Stromal cell of bone marrow (primary cell): Measurements from ENCODE around the gene ZNF492.
"Not testable (repeated sequence)": the region's sequence is repeated elsewhere in the genome, so short reads cannot be mapped to it uniquely, and the experiment has no call there.

Experiments
- DNase-seq: peaks from one replicate; pipeline ENCODE4 v3.0.0-alpha.2; 2012; ENCODE audit warnings: low read depth

ZNF492 gene

GRCh38 chr19:22633706-22634449, at the start of gene ZNF492:
ZNF492 (plus strand) TSS chr19:22634324; CDS start chr19:22653400, 19,076 bp downstream.
- DNase-seq: peak; percentile 81

- DNase-seq: no peak
These were observed 38.7 kb upstream of the ZNF492 start for GRCh38 chr19:22595422-22595821.

- no peak for DNase-seq
These were observed 38.2 kb upstream of the ZNF492 start for GRCh38 chr19:22595918-22596341.

GRCh38 chr19:22600690-22601648, 33.2 kb upstream of the ZNF492 start:
- no peak for DNase-seq

GRCh38 chr19:22601906-22602630, 32.1 kb upstream of the ZNF492 start:
- no peak for DNase-seq

GRCh38 chr19:22602631-22603272, 31.4 kb upstream of the ZNF492 start:
- no peak for DNase-seq

- DNase-seq: no peak
These were observed 30.3 kb upstream of the ZNF492 start for GRCh38 chr19:22603518-22604440.

- no peak for DNase-seq
These were observed 29.4 kb upstream of the ZNF492 start for GRCh38 chr19:22604571-22605274.

GRCh38 chr19:22605275-22606211, 28.6 kb upstream of the ZNF492 start:
- no peak for DNase-seq

- DNase-seq: no peak
These were observed 27.9 kb upstream of the ZNF492 start for GRCh38 chr19:22606212-22606553.

GRCh38 chr19:22606954-22607652, 27.0 kb upstream of the ZNF492 start:
- DNase-seq: no peak

- no peak for DNase-seq
These were observed 26.3 kb upstream of the ZNF492 start for GRCh38 chr19:22607653-22608430.

- no peak for DNase-seq
These were observed 25.7 kb upstream of the ZNF492 start for GRCh38 chr19:22608441-22608840.

GRCh38 chr19:22609630-22610029, 24.5 kb upstream of the ZNF492 start:
- DNase-seq: no peak

- DNase-seq: no peak
These were observed 24.0 kb upstream of the ZNF492 start for GRCh38 chr19:22610121-22610520.

- no peak for DNase-seq
These were observed 21.8 kb upstream of the ZNF492 start for GRCh38 chr19:22612316-22612715.

GRCh38 chr19:22616659-22617058, 17.5 kb upstream of the ZNF492 start:
- no peak for DNase-seq

GRCh38 chr19:22617181-22617580, 16.9 kb upstream of the ZNF492 start:
- not testable (repeated sequence) for DNase-seq
